Loucy (cell line): Measurements from ENCODE around the gene CYP4F3.

Experiments used
- EZH2phosphoT487 ChIP-seq: fragments of 200-600 bp; IDR thresholded peaks from 2 replicates; pipeline ENCODE4 v1.6.1; 2018; ENCODE audit warnings: antibody characterized with exemption, mild to moderate bottlenecking, moderate library complexity, borderline replicate concordance
- TF ChIP-seq, protein P1 (sequence below): fragments of 200-600 bp; sonication (generic); conservative IDR thresholded peaks from 2 replicates; pipeline ENCODE4 v1.5.1; 2014; ENCODE audit warnings: mild to moderate bottlenecking, antibody characterized with exemption, low read length

DNA sequence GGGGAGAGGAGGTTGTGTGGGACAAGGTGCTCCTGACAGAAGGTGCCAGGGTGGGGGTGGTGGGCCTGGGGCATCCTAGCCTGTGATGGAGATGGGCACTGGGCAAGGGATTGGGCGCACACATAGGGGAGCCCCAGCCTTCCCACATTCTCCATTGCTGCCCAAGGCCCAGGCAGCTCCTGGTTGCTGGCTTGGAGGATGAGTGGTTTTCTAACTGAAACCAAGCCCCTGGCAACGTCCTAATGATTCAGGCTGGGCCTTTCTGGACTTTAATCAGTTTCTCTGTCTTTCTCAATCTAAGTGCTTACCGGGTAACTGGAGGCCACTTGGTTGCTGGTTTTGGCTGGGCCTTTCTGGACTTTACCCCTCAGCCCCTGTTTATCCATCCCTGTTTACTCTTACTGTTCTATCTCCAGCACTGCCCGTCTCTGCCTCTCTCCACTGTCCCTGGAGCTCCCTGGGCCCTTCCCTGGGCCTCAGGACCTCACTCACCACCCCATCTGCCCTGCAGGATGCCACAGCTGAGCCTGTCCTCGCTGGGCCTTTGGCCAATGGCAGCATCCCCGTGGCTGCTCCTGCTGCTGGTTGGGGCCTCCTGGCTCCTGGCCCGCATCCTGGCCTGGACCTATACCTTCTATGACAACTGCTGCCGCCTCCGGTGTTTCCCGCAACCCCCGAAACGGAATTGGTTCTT lies 354 bp downstream of the CYP4F3 start:
- TF ChIP-seq, protein P1, sequence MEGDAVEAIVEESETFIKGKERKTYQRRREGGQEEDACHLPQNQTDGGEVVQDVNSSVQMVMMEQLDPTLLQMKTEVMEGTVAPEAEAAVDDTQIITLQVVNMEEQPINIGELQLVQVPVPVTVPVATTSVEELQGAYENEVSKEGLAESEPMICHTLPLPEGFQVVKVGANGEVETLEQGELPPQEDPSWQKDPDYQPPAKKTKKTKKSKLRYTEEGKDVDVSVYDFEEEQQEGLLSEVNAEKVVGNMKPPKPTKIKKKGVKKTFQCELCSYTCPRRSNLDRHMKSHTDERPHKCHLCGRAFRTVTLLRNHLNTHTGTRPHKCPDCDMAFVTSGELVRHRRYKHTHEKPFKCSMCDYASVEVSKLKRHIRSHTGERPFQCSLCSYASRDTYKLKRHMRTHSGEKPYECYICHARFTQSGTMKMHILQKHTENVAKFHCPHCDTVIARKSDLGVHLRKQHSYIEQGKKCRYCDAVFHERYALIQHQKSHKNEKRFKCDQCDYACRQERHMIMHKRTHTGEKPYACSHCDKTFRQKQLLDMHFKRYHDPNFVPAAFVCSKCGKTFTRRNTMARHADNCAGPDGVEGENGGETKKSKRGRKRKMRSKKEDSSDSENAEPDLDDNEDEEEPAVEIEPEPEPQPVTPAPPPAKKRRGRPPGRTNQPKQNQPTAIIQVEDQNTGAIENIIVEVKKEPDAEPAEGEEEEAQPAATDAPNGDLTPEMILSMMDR = no peak
- TF ChIP-seq EZH2phosphoT487 = no peak
